HG03521 (cell line): ENCODE results near the gene CCDC51.
"Not testable (repeated sequence)": the region's sequence is repeated elsewhere in the genome, so short reads cannot be mapped to it uniquely, and the experiment has no call there.

ENCODE experiments used
- ATAC-seq: cut with Tn5 transposase; IDR thresholded peaks from one replicate; pipeline ENCODE4 v1.9.1; 2021; ENCODE audit warnings: mild to moderate bottlenecking, moderate library complexity; ENCODE audit not compliant: unreplicated experiment

CCDC51 gene

DNA sequence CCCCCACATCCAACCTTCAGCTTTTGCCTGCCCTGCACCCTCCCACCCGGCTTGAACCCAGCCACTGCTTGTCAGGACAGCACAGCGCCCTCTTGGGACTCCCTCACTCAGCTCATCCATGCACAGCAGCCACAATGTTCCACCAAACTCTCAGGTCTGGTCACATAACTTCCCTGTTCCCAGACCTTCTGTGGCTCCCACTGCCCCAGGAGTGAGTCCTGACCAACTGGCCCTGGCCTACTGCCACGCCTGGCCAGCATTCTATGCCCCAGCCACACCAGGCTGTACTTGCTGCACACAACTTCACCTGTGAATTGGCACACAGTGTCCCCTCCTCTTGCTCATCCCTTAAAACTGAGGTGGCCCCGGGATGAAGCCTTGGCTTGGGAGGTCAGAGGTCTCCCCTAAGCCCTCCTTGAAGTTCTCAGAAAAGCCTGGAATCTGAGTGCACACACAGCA, 31.1 kb downstream of the CCDC51 start:
- no peak for ATAC-seq

DNA sequence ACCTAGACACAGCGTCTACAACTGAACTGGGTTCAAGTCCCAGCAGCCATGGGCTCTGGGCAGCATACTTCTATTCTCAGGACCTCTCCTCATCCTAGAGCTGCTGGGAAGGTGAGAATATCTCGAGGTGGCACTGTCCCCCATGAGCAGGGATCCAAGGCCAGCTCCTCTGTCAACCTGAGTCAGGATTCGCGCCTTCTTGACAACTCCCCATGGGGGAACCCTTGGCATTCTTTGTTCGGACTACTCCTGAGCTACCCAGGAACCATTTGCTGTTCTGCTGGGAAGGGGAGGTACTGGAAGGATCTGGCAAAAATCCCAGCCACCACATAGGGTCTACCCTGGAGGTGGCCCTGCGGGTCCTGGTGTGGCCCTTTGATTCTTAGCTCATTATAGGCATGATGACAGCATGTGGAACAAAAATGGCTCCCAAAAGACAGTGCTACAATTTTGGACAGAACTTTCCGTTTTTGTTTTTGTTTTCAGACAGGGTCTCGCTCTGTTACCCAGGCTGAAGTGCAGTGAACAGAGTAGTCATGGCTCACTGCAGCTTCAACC, 32.3 kb downstream of the CCDC51 start:
- ATAC-seq, result no peak

DNA sequence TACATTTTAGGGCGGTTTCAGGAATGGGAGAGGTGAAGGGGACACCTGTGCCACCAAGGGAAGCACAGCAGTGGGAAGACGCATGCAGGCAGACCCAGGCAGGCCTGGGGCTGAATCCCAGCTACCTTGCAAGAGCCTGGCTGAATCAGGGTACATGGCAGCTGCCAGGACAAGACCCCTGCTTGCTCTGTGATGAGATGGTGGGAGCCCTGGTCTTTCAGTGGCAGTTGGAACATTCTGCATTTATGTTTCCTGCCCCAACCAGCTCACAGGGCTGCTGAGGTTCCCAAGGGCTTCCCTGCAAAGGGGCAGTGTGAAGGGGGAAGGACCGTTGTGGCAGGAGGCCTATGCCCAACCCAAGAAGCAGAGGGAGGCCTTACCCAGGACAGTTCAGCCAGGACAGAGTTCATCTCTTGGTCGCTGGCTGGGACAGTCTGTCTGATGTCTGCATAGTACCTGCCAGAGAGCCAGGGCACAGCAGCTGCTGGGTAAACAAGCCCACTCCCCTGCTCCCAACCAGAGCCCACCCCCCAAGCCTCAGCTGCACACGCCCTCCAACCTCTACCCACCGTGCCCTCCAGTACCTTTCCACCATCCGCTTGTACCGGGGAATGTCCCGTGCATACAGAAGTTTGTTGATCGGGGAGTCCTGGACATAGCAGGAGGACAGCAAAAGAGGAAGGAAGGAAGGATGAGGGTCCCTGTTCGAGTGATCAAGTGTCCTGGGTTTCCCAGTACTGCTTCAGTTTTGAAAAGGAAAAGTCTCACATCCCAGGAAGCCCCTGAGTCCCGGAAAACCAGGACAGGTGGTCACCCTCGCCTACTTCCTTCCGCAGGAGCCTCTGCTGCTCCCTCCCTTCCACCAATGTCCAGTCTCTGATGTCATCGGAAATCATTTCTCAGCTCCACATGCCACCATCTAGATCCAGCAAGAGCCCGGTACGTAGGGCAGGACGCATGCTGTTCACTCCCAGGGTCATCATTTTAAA, 33.2 kb downstream of the CCDC51 start:
- ATAC-seq, result no peak

DNA sequence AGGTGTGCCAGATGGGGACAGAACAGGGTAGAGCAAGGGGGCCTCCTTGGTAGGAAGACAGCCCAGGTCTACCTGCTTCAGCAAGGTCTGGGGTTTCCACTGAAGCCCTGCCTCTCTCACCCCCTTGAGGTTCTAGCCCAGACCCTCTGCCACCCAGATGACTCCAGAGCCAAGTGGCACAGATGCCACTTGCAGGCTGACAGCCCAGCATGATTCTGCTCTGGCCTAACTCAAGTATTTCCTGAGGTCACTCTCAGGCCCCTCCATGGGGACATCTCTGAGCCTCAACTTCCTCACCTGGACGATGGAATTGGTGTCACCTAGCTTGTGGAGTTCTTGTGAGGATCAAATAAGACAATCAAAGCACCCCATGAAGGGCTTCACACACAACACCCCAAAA, 33.9 kb downstream of the CCDC51 start:
- ATAC-seq, result no peak

DNA sequence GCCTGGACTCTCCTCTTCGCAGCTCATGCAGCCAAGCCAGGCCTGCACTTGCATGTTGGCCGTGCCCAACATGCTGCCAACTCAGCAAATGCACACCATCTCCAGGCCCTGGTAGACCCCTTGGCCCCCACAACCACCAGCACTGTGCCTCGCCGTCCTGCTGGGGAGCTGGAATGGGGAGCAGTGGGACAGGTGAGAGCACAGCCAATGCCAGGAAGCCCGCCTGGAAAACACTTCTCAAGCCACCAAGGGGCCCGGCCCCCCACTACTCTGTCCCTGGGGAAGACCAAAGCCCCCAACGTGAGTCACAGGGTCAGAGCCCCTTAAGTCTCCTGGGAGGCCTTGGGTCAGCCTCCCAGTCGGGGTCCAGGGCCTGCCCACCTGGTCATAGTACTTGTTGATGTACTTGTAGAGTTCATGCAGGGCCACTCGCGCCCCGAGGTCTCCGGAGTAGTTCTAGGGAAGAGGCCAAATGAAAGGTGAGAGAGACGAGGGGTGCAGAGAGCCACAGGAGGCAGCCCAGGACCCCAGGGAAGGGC, 34.5 kb downstream of the CCDC51 start:
- ATAC-seq, result no peak

DNA sequence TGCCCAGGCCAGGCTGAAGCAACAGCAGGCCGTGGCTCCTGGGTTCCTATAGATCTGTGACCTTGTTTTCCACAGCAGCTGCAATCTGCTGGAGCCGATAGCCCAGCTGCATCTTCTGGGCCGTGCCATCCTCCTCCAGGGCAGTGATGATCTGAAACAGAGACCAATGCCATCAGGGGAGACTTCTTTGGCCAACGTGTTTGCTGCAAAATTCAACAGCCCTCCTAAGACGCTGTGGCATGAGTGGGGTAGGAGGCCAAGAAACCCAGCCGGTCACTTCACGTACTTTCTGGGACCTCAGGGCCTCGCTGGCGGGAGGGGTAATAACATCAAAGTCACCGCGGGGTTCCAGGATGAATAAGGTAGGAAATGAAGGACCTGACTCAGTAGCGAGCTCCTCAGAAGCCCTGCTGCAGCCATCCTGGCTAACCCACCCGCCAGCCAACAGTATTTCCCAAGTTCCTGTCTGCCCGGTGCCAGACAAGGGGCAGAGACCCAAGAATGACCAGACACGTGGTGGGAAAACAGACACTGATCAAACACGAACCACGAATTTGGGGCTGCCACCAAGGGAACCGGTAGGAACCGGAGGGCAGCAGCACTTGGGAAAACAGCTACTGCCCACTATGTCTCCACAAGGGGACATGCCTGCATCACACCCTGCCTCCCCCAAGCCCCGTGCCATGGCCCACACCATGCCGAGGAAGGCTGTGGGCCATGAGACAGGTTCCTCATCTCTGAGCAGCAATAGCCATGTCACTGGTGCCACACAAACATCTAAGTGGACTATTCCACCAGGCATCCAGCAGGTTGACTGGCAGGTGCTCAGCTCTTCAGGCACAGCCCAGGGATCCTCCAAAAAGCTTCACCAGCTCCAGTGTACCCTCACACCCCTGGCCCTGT, 35.2 kb downstream of the CCDC51 start:
- no peak for ATAC-seq

DNA sequence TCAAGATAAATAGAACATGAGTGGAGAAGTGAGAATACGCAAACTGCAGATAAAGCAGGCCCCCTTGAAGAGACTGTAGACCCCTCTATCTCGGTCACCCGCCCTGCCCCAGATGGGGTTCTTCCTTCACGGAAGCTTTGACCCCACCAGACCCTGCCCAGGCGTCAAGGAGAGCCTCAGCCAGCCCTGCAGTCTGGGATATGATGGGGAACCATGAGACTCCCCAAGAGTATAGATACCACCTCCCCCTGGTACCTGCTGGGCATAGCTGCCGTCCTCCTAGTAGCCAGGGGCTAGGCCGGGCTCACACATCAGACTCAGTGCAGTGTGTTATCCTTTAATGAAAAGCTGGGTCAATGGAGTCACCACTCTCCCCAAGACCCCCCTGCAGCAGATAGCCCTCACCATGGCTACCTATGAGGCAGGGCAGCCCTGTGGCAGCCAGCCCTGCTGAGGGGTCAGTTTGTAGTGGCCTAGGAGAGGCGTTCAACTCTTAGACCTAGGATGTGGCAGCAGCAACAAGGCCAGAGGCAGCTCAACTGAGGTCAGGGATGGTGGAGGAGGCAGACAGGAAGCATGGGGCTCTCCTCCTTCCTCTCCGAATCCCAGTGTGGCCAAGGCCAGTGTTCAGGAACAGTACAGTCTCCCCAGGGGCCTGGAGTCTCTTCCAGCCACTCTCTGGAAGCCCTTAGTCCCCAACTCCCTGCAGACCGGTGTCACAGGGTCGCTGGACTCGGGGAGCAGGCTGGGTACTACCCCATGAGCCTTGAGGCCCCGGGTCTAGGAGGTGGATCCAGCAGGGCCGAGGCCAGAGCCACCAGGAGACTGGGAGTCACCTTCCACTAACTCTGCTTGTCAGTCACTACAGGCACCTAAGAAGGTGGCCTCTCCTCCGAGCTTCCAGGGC, 36.1 kb downstream of the CCDC51 start:
- no peak for ATAC-seq

DNA sequence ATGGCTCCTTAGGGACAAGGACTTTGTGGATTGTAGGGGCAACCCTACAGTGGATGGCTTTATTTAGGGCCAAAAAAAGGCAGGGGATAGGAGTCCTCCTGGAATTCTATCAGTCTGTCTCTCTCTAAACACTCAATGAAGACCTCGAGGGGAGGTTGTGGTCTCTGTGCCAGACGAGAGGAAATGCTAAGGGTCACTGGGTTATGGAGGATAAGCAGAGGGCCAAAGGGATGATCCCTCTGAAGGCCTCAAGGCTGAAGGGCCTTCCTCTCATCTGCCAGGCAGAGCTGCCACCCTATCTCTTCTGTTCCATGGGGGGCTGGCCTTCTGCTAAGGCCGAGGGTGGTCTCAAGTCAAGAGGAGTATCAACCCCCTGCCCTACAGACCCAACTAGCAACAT, 37.0 kb downstream of the CCDC51 start:
- no peak for ATAC-seq

DNA sequence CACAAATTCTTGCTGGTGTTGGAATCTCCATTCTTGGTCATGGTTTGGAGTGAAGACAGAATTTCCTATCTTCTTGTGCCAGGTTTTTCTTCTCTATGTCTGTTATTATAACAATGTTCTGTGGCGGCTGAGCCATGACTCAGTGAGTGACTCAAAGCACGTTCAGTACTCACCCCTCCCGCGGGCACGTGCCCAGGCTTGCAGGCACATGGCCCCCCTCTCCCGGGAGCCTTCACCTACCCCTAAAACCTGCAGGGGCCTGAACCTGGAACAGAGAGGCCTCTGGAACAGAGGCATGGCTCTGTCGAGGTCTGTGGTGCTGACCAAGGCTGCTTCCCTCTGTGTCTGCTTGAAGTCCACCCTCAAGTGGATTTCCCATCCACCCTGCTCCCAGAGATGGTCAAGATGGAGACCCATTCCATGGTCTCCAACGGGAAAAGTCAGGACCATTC, 37.6 kb downstream of the CCDC51 start:
- ATAC-seq, result no peak

DNA sequence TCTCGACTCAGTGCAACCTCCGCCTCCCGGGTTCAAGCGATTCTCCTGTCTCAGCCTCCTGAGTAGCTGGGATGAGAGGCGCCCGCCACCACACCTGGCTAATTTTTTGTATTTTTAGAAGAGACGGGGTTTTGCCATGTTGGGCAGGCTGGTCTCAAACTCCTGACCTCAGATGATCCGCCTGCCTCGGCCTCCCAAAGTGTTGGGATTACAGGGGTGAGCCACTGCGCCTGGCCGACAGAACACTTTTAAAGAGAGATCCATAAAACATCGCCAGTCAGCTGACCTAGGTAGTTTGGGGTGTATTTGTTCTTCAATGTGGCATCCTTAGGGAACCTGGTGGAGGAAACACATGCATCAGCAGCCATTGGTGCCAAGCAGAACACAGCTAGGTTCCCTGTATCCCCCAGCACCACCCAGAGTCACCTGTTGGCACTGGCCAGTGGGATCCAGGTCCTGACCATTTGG, 38.5 kb downstream of the CCDC51 start:
- not testable (repeated sequence) for ATAC-seq

DNA sequence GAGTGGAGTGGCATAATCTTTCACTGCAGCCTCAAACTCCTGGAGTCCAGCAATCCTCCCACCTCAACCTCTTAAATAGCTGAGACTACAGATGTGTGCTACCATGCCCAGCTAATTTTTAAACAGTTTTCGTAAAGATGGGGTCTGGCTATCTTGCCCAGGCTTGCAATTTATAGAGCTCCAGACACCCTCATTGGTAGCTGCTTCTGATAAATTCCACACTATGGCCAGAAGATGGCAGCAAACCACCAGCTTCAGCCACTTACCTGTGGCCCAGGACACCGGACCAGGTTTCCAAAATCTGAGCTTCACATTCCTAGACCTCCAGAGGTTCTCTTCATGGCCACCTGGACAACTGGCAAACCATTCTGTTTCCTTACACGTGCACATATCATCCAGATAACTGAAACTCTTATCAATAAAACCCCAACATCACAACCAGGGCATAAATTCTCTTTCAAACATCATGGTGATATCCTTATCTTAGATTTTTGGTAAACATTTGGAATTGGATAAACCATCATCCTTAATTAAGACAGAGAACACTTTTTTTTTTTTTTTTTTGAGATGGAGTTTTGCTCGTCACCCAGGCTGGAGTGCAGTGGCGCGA, 39.0 kb downstream of the CCDC51 start:
- no peak for ATAC-seq

DNA sequence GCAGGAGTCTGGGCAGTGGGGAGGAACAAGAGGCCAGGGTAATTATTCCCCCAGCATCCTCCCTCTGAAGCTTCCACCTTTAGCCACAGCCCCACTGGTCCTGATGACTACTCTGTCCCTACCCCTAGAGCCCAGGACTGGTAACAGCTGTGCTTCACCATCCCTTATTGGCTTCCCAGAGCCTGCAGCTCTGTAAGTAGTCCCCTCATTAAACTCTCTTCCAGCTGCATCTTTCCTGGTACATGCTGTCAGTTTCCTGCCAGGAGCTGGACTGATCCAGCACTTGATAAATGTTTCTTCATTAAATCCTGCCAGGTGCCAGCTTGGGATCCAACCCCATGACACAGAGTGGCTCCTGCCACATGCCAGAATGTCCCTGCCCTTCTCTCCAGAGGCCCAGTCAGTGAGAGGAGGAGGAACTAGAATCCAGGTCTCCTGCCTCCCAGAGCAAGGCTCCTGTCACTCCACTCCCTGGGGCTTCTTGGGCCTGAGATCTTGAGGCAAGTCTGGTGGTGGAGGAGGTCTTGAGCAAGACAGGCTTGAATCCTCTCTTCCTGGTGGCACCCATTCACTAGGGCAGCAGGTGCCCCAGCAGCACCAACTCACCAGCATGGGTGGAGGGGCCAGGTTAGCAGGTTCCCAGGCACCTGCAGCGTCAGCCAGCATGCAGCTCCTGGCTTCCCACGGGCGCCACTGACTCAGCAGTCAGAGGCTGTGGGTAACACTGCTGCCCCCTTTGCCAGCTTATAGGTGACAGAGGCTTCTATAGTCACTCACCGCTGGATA, 40.3 kb downstream of the CCDC51 start:
- ATAC-seq, result no peak

DNA sequence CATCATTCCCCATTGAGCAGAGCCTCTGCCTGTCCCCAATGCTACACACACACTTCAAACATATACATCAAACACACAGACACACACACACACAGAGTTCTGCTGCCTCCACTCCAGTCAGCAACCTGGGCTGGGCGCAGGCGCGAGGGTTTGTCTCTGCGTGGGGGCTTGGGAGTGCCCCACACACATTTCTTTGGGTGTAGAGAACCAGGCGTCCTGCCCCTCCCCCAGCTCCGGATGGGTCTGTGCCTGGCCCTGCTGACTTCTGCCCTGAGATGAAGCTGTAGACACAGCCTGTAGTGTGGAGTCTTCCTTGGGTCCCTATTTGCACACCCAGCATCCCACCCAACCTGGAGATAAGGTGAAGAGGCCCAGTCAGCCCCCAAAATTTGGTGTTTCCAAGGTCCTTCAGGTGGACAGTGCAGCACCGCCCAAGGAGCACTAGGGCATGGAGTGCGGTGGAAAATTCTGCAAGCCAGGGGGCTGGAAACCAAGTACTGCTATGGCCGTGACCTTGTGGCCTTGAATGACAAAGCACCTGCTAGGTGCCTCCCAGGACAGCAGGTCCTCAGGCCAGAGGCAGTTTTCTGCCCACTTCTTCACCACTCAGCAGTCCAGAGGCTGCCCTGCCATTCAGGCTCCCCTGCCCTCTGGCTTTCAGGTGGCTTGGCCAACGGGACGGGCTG, 41.1 kb downstream of the CCDC51 start:
- no peak for ATAC-seq

DNA sequence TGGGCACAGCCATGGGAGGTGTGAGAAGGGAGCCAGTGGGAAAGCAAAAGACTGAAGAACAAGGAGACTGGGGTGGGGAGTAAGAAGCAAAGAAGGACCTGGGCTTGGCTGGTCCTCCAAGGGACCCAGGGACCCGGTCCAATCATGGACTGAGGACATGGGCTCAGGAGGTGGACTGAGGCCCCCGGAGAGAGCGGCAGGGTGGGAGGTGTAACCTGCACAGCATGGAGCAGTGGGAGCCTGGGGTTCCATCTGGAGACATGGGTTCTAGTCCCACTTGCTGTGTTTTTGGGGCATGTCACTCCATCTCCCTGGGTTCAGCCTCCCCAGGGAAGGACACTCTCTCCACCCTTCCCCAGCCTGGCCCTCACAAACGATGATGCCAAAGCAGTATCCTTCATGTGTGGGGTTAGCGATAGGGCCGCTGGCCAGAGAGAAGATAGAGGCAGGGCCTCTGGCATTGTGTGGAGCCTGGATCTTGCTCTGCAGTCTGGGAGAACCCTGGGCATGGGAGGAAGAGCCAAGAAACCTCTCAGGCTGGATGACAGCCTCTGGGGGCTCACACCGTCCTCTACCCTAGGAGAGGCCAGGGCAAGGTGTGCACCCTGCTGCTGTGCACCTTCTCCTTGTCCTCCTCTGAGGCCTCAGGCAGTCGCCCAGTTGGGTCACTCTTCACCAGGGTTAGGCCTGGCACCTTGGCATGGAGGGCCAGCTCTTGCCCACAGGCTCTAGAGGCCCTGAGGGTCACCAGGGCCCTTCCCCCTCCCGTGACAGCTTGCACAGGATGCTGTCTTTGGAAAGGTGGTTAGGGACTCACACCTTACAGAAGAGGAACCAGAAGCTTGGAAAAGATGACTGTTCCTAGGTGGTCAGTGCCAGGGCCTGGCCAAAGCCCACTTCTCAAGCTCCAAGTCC, 41.9 kb downstream of the CCDC51 start:
- no peak for ATAC-seq

DNA sequence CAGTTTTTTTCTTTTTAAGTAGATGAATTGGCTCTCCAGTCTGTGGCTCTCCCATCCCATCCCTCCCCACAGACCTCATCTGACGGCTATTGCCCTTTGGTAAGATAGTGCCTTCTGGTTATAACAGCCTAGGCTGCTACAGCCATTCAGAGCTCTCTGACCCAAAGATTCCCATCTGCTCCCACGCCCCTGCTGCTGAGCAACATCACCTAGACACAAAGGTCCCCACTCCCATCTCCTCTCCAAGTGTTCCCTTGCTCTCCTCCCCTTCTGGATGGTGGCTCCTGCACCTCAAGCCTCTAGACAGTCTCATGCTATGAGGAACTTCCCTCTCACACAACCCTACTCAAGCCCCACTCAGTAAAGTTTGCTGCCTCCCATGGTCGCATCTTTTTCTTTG, 44.2 kb downstream of the CCDC51 start:
- no peak for ATAC-seq

DNA sequence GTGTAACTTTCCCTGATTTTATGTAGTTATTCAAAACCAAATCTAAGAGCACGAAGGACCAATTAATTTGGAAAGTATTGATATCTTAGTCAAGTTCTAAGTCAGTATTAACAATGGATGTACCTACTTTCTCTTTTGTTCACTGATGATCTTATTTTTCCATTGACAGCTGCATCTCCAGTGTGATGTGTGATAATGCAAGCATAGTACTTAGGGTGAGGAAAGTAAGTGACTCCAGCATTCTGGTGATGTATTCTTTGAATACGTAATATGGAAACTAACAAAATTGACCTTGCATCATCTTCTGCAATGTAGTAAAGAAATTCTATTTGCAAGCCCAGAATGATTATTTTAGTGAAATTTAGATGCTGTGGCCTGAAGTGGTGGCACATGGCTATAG, 45.5 kb downstream of the CCDC51 start:
- no peak for ATAC-seq

DNA sequence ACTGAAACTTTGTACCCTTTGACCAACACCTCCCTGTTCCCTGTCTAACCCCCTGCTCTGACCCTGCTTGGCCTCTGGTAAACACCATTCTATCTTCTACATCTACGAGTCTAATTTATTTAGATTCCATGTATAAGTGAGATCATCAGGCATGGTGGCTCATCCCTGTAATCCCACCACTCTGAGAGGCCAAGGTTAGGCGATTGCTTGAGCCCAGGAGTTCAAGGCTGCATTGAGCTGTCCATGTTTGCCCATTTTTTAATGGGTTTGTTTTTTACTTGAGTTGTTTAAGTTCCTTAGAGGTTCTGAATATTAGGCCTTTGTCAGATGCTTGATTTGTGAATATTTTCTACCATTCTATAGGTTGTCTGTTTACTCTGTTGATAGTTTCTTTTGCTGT, 51.0 kb downstream of the CCDC51 start:
- no peak for ATAC-seq
